HG03135 (cell line): Measurements from ENCODE around the gene PGLYRP1.

Experiments
- ATAC-seq: cut with Tn5 transposase; IDR thresholded peaks from one replicate; pipeline ENCODE4 v1.9.1; 2021; ENCODE audit warnings: mild to moderate bottlenecking, moderate library complexity; ENCODE audit not compliant: unreplicated experiment

Gene PGLYRP1

DNA sequence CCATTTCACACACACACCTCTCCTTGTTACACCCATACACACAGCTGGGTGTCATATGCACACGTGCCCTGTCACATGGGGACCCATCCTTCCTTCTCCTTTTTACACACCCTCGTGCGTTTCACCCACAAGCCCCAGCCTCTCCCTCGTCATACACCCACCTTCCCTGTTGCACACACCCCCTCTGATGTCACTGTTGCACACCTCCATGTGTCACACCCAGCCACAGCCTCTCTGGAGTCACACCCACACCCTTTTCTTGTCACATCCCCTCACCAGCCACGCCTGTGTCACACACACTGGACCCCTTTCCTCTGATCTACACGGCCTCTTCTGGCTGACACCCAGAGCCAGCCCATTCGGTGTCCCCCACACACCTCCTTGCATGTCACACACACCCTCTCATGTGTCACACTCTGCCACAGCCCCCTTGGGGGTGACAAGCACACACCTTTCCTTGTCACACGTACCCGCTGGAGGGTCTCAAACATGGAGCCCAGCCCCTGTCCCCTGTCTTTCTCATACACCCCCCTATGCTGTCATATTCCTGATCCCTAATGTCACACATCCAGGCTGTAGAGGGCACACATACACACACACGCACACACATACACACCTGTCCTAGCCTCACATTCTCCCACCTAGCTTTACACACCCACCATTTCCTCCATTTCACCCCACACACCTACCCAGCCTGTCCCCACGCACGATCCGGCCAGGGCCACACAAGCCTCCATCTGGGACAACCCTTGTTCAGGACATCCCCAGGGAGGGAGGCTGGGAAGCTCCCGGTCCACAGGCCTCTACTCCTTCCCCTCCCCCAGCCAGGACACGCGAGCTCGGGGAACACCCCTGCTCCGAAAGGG is 50.5 kb downstream of the PGLYRP1 start:
- ATAC-seq, result no peak

DNA sequence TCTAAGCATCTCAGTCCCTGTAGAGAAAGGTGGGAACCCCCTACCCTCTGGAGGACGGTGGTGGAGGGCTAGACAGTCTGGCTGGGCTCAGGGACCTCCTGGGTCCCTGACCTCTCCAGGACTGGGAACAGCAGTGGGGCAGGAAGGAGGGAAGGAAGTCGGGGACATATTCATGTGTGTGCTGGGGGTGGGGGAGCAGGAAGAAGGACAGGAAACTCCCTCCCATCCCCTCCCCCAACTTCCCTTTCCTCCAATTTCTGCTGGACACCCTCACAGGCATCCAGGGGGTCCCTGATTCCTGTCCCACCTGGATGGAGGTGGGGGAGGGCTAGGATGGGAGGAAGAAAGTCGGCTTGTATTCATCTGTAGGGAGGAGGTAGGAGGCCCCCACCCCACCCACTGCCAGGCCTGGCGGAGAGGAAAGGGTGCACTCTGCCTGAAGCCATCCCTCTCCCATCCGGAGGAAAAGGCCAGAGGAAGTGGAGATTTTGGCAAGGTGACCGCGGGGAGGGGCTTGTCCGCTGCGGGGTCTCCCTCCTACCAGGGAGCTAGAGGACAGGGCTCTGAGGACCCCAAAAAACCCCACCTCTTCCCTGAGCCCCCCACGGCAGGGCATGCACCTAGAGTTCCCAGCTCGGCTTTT is 51.5 kb downstream of the PGLYRP1 start:
- no peak for ATAC-seq

DNA sequence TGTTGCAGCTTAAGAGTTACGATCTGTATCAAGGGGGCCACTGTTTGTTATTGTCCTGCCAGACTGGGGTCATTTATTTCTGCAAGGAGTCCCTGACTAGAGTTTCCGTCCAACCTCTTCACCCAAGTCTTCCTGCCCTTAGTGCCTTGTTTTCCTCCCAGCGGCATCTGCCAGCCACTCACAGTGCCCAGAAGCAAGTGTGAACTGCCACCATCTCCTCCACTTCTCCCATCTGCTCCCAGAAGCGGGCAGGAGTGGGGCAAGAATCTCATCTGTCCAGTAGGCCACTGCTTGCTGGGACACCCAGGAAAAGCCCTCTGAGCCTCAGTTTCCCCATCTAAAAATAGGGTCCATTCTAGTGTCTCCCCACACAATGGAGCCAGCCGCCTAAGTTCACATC is 53.2 kb downstream of the PGLYRP1 start:
- no peak for ATAC-seq
